HG02678 (cell line): ENCODE data around the gene PPP1R16B.

Experiments used
- ATAC-seq: cut with Tn5 transposase; IDR thresholded peaks from one replicate; pipeline ENCODE4 v1.9.1; 2021; ENCODE audit warnings: mild to moderate bottlenecking, moderate library complexity; ENCODE audit not compliant: unreplicated experiment

Gene PPP1R16B

GRCh38 chr20:38825901-38826625 is 20.6 kb downstream of the PPP1R16B start:
- no peak for ATAC-seq

DNA sequence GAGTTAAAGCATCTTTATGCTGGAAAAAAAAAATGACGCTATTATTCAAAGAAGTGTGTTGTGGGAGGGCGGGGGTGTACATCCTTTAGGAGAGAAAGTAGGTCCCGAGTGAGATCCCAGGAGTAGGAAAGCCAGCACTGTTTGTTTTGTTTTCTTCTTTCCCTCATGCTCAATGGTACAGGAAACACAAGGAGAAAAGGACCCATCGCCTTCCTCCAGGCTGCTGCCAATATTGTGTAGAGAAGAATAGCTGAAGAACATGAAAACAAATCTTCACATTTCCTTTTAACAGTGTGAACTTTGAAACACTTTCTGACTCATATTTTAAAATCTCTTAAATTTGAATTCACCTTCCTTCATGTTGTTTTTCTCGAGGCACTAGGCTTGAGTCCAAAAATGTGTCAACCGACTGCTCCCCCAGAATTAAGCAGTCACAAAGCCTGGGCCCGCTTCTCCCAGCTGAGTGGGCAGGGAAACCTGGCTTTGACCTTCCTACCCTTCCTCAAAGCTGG is 22.3 kb downstream of the PPP1R16B start:
- no peak for ATAC-seq

DNA sequence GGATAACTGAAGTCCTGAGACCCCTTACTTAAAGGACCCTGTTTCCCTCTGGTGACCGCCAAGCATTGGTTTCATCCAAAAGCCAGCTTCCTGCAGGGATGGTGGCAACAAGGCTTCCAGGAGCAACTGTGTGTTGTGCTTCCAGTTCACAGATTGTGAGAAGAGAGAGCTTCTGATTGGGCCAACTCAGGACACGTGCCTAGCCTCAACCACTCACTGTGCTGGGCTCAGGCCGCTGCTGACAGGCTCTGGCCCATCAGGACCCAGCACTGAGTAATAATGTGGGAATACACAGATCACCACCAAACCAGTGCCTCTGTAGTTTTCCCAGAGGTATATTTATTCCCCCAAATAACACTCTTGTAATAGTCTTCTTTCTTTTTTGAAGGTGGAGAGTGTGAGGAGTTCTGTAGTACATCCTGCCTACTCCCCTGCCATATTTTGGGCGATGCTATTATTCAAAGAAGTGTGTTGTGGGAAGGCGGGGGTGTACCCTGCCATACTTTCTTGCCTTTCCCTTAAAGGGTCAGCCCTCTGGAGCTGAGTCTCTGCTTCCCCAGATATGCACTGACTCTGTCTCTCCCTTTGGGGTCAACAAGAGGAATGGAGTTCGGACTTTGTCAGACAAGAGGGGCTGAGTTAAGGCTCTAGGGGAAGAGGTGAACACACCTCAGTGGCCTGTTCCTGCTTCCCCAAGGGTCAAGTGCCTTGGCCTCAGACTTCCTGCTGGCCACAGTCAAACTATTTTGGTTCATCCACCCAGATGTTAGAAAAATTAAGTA is 23.2 kb downstream of the PPP1R16B start:
- ATAC-seq = no peak

DNA sequence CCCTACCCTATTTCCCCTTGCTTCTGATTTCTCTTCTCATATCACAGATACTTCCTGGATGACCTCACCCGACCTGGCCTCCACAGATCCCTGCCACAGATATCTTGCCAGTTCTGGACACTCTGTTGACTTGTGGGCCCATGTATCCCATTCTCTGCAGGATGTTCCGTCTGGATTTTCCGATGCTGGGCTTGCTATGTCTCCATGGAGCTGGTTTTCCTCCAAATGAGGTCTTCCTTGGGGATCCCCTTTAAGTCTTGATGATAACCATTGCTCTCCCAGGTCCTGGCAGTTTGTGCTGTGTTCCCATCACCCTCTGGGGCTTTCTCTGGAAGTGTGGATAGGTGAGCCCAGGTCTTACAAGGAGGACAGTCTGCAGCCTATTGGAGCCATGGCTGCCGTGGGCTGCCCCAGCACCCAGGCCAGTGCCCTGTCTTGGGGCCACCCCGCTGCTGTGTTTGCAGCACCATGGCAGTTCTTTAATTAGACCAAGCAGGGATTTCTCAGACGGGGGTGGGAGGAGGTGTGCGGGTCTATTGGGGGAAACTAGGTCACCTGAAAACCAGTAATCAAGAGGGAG is 23.9 kb downstream of the PPP1R16B start:
- ATAC-seq = no peak

GRCh38 chr20:38830356-38830755 is 24.9 kb downstream of the PPP1R16B start:
- ATAC-seq = no peak

DNA sequence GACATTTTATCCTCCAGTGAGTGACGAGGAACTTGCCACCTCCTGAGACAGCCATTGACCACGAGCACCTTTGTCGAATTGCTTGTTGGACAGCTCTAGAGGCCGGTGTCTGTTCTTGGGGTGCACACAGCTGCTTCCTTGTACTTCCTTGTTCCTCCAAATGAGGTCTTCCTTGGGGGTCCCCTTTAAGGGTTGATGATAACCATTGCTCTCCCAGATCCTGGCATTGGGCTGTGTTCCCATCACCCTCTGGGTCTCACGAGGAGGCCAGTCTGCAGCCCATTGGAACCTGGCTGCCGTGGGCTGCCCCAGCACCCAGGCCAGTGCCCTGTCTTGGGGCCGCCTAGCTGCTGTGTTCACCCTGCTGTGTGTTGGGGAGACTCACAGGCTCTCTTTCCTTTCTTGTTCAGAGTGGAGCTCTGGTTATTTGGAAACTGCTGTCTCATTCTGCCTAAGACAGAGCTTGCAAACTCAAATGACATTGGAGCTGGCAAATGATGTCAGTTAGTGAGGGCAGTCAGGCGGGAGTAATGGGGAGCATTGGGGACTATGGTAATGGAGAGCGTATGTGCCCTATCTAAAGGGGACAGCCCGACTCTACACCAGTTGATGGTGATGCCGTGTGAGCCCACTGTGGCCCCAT is 25.7 kb downstream of the PPP1R16B start:
- ATAC-seq = no peak

- no peak for ATAC-seq
Measured at GRCh38 chr20:38831995-38832620, 26.6 kb downstream of the PPP1R16B start.

GRCh38 chr20:38833154-38833856 is 27.8 kb downstream of the PPP1R16B start:
- ATAC-seq = no peak

DNA sequence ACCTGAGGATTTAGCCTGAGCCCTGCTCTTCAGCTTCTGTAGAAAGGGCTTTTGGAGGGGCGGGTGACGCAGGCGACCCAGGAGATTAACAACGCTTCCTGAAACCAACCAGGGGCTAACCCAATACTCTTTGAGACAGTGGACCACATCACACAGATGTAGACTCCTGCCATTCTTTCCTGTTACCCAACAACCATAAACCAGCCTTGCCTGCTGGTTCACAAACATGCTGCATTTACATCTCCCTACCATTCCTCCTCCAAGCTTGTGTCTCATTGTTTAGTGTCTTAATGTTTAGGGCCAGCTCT is 28.3 kb downstream of the PPP1R16B start:
- ATAC-seq = no peak

DNA sequence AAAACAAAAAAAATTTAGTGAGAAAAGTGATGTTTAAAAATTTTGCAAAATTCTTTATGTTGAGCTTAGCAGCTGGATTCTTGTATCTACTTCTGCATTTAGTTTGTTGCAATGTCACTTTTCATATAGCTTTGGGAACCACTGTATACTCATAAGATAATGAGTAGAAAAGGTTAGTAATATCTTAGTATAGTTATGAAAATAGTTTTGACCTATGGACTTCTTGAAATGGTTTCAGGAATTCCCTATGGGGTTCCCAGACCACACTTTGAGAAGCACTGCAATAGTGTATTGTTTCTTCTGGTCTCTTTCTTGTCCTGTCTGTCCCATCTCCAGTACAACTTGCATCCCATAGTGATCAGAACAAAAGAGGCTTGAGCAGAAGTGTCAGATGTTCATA is 29.4 kb downstream of the PPP1R16B start:
- ATAC-seq = no peak

DNA sequence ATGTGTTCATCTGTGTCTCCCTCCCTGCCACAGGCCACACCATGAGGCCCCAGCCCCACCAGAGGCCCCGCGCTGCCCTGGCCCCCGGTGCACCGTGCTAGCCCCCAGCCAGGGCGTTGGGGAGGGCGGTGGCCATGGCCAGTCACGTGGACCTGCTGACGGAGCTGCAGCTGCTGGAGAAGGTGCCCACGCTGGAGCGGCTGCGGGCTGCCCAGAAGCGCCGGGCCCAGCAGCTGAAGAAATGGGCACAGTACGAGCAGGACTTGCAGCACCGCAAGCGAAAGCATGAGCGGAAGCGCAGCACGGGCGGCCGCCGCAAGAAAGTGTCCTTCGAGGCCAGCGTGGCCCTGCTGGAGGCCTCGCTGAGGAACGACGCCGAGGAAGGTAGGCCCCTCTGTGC is 30.3 kb downstream of the PPP1R16B start:
- no peak for ATAC-seq

GRCh38 chr20:38836991-38837390 is 31.5 kb downstream of the PPP1R16B start:
- ATAC-seq = no peak

- ATAC-seq = no peak
Measured at GRCh38 chr20:38838326-38838725, 32.8 kb downstream of the PPP1R16B start.

- no peak for ATAC-seq
Measured at GRCh38 chr20:38839563-38839962, 34.1 kb downstream of the PPP1R16B start.

DNA sequence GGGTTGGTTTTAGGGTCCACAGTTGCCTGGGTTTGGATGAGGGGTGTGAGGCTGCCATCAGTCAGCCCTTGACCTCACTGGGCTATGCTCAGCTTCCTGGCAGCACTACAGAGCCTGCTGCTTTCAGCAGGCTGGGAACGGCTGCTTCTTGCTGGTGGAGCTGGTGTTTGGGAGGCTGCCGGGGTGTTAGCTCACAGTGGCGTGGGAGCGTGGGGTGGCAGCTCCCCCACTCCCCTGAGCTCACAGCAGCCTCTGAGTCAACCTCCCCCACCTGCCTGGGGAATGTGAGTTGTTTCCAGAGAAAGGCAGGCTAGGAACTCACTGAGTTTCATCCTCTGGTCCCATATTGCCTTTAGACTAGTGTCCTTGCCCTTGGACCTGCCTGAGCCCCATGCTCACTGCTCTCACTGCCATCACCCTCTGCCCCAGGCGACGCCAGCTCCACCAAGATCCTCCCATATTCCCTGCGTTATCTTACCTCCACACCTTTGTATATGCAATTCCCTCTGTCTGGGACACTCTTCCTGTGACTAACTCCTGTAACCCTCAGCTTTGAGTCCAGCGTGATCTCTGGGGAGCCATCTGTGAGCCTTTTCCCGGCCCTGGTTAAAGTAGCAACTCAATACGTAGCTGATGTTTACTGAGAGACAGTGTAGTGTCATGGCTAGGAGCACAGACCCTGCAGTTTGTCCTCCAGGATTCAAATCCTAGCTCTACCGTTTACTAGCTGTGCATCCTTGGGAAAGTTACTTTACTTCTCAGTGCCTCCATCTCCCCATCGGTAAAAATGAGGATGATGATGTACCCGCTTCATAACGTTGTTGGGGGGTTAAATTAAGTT is 34.8 kb downstream of the PPP1R16B start:
- no peak for ATAC-seq

GRCh38 chr20:38840894-38841470 is 35.5 kb downstream of the PPP1R16B start:
- no peak for ATAC-seq

- no peak for ATAC-seq
Measured at GRCh38 chr20:38841570-38841969, 36.1 kb downstream of the PPP1R16B start.

DNA sequence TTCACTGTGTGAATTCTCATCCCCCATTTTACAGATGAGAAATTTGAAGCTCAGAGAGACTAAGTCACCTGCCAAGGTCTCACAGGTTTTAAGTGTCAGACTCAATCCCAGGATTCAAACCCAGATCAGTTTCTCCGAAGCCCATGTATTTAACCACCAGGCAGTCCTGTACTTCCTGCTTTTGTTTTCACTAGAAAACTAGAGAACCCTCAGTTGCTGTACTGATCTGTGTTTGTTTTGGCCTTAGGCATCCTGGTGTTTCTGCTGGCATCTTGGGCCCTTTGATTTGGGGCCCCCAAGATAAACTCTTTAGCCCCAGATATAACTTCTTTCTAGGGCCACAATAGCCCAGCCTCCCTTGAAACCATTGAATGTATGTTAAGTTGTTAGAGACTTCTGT is 36.5 kb downstream of the PPP1R16B start:
- peak; percentile 26 for ATAC-seq

DNA sequence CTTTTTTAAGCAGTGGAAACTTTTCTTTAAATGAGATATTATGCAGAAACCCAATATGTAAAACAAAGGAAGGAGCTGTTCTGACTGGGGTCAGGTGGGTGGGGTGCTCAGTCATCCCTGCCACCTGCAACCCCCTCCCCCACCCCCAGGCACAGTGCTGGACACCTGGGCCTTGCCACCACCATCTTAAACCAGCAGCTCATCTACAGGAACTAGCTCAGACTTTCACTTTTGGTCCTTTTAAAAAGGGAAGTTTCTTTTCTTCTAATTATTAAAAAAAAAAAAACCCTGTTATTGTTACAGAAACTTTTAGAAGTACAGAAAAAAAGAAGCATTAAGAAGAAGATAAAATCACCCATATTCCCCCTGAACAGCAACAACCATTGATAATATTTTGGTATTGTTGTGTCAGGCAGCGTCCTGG is 37.1 kb downstream of the PPP1R16B start:
- peak; percentile 88 for ATAC-seq
